HepG2 (cell line): ENCODE results near the gene SMAD7. TPM values are rescaled to one million over a fixed set of nuclear protein-coding genes. Genes with fewer than 3 reads are reported as not detected.
A peak's percentile ranks its signal among the peaks of the same experiment; 100 is the strongest.

Experiments used
- BCL3 ChIP-seq: sonication (generic); formaldehyde crosslinking; IDR thresholded peaks from 2 replicates; pipeline ENCODE4 v1.5.1; 2020; ENCODE audit warnings: mild to moderate bottlenecking, missing genetic modification reagents, moderate library complexity
- CHD4 ChIP-seq: fragments of 200-600 bp; sonication (generic); IDR thresholded peaks from 2 replicates; pipeline ENCODE4 v1.7.0; 2017; ENCODE audit warnings: mild to moderate bottlenecking, low read length, borderline replicate concordance
- EP300 ChIP-seq, 3 experiments: sonication (generic) in 1 of 3; formaldehyde crosslinking in 1 of 3; IDR thresholded peaks; 2 replicates each; pipeline versions ENCODE4 v1.5.1 to v1.6.1; 2011 to 2020; ENCODE audit warnings: low read depth in 2 of 3, low read length in 2 of 3, borderline replicate concordance in 1 of 3, improper control_type of control experiment in 1 of 3, mild to moderate bottlenecking in 1 of 3, missing genetic modification reagents in 1 of 3, moderate library complexity in 1 of 3
- FOXA1 ChIP-seq, 2 experiments: fragments of 450-650 bp in 1 of 2; sonication (generic) in 1 of 2; formaldehyde crosslinking in 1 of 2; IDR thresholded peaks; 2 replicates each; pipeline versions ENCODE4 v1.4.0 to v1.6.1; 2016 to 2020; ENCODE audit warnings: missing genetic modification reagents in 1 of 2
- KLF13 ChIP-seq: sonication (generic); formaldehyde crosslinking; IDR thresholded peaks from 2 replicates; pipeline ENCODE4 v1.4.0; 2020; ENCODE audit warnings: mild to moderate bottlenecking, missing genetic modification reagents
- NFYC ChIP-seq: IDR thresholded peaks from 2 replicates; pipeline ENCODE4 v1.6.1; 2016; ENCODE audit warnings: missing genetic modification reagents, missing compliant biosample characterization
- NR2C2 ChIP-seq: sonication (generic); formaldehyde crosslinking; IDR thresholded peaks from 2 replicates; pipeline ENCODE4 v1.4.0; 2020; ENCODE audit warnings: missing genetic modification reagents, mild to moderate bottlenecking, moderate library complexity, borderline replicate concordance
- NR2F2 ChIP-seq: IDR thresholded peaks from 2 replicates; pipeline ENCODE4 v1.6.1; 2012; ENCODE audit warnings: low read depth, inconsistent platforms, borderline replicate concordance
- POLR2AphosphoS5 ChIP-seq: IDR thresholded peaks from 2 replicates; pipeline ENCODE4 v1.6.1; 2012; ENCODE audit warnings: low read depth, low read length
- PRMT3 ChIP-seq: sonication (generic); formaldehyde crosslinking; IDR thresholded peaks from 2 replicates; pipeline ENCODE4 v1.8.1; 2022; ENCODE audit warnings: low read depth, mild to moderate bottlenecking, moderate library complexity, missing genetic modification reagents, borderline replicate concordance
- YY1 ChIP-seq: IDR thresholded peaks from 2 replicates; pipeline ENCODE4 v1.6.1; 2011; ENCODE audit warnings: low read length, low read depth, moderate library complexity, mild to moderate bottlenecking; ENCODE audit not compliant: insufficient read depth, insufficient replicate concordance
- ZBTB37 ChIP-seq: sonication (generic); formaldehyde crosslinking; IDR thresholded peaks from 2 replicates; pipeline ENCODE4 v1.4.0; 2020; ENCODE audit warnings: mild to moderate bottlenecking, missing genetic modification reagents
- ZMYM2 ChIP-seq: sonication (generic); formaldehyde crosslinking; IDR thresholded peaks from 2 replicates; pipeline ENCODE4 v1.8.0; 2022; ENCODE audit warnings: mild to moderate bottlenecking, missing genetic modification reagents
- ZNF205 ChIP-seq: IDR thresholded peaks from 2 replicates; pipeline ENCODE4 v1.6.1; 2018; ENCODE audit warnings: missing biosample characterization, missing genetic modification reagents
- ZNF362 ChIP-seq: sonication (generic); formaldehyde crosslinking; IDR thresholded peaks from 2 replicates; pipeline ENCODE4 v1.4.0; 2020; ENCODE audit warnings: missing genetic modification reagents, mild to moderate bottlenecking, borderline replicate concordance
- ZNF556 ChIP-seq: sonication (generic); formaldehyde crosslinking; IDR thresholded peaks from 2 replicates; pipeline ENCODE4 v1.4.0; 2020; ENCODE audit warnings: mild to moderate bottlenecking, missing genetic modification reagents, borderline replicate concordance
- ZNF574 ChIP-seq: sonication (generic); formaldehyde crosslinking; IDR thresholded peaks from 2 replicates; pipeline ENCODE4 v1.4.0; 2020; ENCODE audit warnings: missing genetic modification reagents
- polyA plus RNA-seq, 8 experiments: library from polyadenylated mRNA; depleted of rRNA in 3 of 8; stranded (reverse) in 7 of 8; unstranded in 1 of 8; fragments of >200 nt; fragmentation: Illumina TruSeq in 4 of 8; extraction: Trizol in 4 of 8; gene quantifications; 2 replicates each; pipeline versions ENCODE4 v1.2.1 to v1.2.3, GENCODE V29; 2011 to 2016; ENCODE audit warnings: low read depth in 4 of 8, missing spikeins in 1 of 8, mixed read lengths in 1 of 8; ENCODE audit not compliant: insufficient read depth in 1 of 8
- total RNA-seq, 5 experiments: library from RNA; depleted of rRNA; stranded (reverse); fragments of >200 nt; fragmentation: Illumina TruSeq; extraction: Trizol; gene quantifications; 2 replicates each; pipeline ENCODE4 v1.2.3, GENCODE V29; 2016; ENCODE audit warnings: low read depth in 1 of 5
- TF ChIP-seq, protein P1 (sequence below): sonication (generic); formaldehyde crosslinking; IDR thresholded peaks from 2 replicates; pipeline ENCODE4 v1.9.0; 2022; ENCODE audit warnings: low read depth, missing genetic modification reagents

Gene SMAD7
- total and polyA plus RNA-seq, 2 of the 13 experiments (the other 11 are each of a cell fraction or from before 2014, with no cell fraction given): 17.4 to 24.7 TPM

GRCh38 chr18:48946329-48946835 is 4.4 kb downstream of the SMAD7 start (continued):
- TF ChIP-seq NR2C2 (CRISPR knock-in tag): peak; percentile 21; the same call in 1 of the 2 replicates
- no peak for TF ChIP-seq ZNF362 (CRISPR knock-in tag)
- no peak for TF ChIP-seq POLR2AphosphoS5
- TF ChIP-seq ZMYM2 (CRISPR knock-in tag): no peak
- TF ChIP-seq ZNF556: no peak
- TF ChIP-seq NR2F2: 0 out of 2 replicates have a peak, but pooled peaks have one; percentile 18
- peak; percentile 42; the same call in 1 of the 2 replicates for TF ChIP-seq ZNF574
- TF ChIP-seq ZBTB37 (CRISPR knock-in tag): peak; percentile 66; the same call in 1 of the 2 replicates
- TF ChIP-seq KLF13 (CRISPR knock-in tag): no peak
- TF ChIP-seq PRMT3 (CRISPR knock-in tag): no peak
- TF ChIP-seq NFYC (CRISPR knock-in tag): peak; percentile 48
- TF ChIP-seq, protein P1, sequence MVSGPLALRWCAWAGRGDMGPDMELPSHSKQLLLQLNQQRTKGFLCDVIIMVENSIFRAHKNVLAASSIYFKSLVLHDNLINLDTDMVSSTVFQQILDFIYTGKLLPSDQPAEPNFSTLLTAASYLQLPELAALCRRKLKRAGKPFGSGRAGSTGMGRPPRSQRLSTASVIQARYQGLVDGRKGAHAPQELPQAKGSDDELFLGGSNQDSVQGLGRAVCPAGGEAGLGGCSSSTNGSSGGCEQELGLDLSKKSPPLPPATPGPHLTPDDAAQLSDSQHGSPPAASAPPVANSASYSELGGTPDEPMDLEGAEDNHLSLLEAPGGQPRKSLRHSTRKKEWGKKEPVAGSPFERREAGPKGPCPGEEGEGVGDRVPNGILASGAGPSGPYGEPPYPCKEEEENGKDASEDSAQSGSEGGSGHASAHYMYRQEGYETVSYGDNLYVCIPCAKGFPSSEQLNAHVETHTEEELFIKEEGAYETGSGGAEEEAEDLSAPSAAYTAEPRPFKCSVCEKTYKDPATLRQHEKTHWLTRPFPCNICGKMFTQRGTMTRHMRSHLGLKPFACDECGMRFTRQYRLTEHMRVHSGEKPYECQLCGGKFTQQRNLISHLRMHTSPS (CRISPR knock-in tag): 0 out of 2 replicates have a peak, but pooled peaks have one; percentile 29
- no peak for TF ChIP-seq ZNF205 (CRISPR knock-in tag)
- TF ChIP-seq CHD4: no peak
- peak in 1 of 2 experiments; percentile 44; a peak in 2 of 4 replicates for TF ChIP-seq EP300 (IDR thresholded peaks at IDR 0.05; ENCODE audit: low read depth in 2 of 2, low read length in 2 of 2)
- no peak for TF ChIP-seq EP300 (CRISPR knock-in tag; IDR thresholded peaks at IDR 0.05; ENCODE audit: borderline replicate concordance)
- no peak for TF ChIP-seq BCL3
- no peak for TF ChIP-seq YY1
- TF ChIP-seq FOXA1 (IDR thresholded peaks at IDR 0.05): peak; percentile 90
- TF ChIP-seq FOXA1 (CRISPR knock-in tag; IDR thresholded peaks at IDR 0.05): peak; percentile 93
